Measurements from ENCODE around the gene LRRC74B.
"Not testable (repeated sequence)": the region's sequence is repeated elsewhere in the genome, so short reads cannot be mapped to it uniquely, and the experiment has no call there.

LRRC74B gene

GRCh38 chr22:21032868-21033688 lies 12.7 kb upstream of the LRRC74B start:
- no peak for FAIRE-seq
- DNase-seq (ENCODE audit: insufficient read length, low spot score) = no peak
- TF ChIP-seq POLR2A (IDR thresholded peaks at IDR 0.05; ENCODE audit: low read depth, low read length) = no peak

GRCh38 chr22:21033895-21034294 lies 11.9 kb upstream of the LRRC74B start:
- TF ChIP-seq POLR2A (IDR thresholded peaks at IDR 0.05; ENCODE audit: low read depth, low read length) = no peak
- no peak for FAIRE-seq
- DNase-seq (ENCODE audit: insufficient read length, low spot score) = no peak

- DNase-seq (ENCODE audit: insufficient read length, low spot score) (no peak), FAIRE-seq (no peak)
- no peak for TF ChIP-seq POLR2A (IDR thresholded peaks at IDR 0.05; ENCODE audit: low read depth, low read length)
Observed at GRCh38 chr22:21034989-21035388, 10.8 kb upstream of the LRRC74B start.

- TF ChIP-seq POLR2A (IDR thresholded peaks at IDR 0.05; ENCODE audit: low read depth, low read length) = no peak
- DNase-seq (ENCODE audit: insufficient read length, low spot score) (no peak), FAIRE-seq (no peak)
Observed at GRCh38 chr22:21038405-21038804, 7.3 kb upstream of the LRRC74B start.

DNA sequence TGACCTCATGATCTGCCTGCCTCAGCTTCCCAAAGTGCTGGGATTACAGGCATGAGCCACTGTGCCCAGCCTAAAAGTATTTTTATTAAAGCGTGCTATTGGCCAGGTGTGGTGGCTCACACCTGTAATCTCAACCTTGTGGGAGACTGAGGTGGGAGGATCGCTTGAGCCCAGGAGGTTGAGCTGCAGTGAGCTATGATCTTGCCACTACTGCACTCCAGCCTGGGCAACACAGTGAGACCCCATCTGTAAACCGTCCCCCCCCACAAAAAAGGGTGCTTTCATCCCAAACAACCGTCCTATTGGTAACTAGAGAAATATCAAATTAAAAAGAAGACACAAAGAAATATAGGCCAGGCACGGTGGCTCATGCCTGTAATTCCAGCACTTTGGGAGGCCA lies 6.6 kb upstream of the LRRC74B start:
- not testable (repeated sequence) for FAIRE-seq; DNase-seq (ENCODE audit: insufficient read length, low spot score)

DNA sequence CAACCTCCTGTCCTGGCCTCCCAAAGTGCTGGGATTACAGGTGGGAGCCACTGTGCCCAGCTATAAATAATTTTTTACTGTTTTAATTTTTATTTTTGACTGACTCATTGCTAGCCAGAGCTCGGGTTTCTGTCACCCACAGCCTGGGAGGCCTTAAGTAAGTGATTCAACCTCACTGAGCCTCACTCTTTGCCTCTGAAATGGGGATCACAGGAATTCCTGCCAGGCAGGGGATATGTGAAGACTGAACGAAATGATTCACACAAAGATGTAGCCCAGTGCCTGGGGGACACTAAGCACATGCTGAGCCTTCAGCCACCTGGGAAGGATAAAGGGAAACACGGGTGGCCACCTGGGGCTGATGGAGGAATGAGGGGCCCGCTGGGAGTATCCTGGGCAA lies 3.8 kb upstream of the LRRC74B start:
- peak; percentile 46 for DNase-seq (ENCODE audit: insufficient read length, low spot score)
- no peak for FAIRE-seq
- TF ChIP-seq POLR2A (IDR thresholded peaks at IDR 0.05; ENCODE audit: low read depth, low read length) = no peak

DNA sequence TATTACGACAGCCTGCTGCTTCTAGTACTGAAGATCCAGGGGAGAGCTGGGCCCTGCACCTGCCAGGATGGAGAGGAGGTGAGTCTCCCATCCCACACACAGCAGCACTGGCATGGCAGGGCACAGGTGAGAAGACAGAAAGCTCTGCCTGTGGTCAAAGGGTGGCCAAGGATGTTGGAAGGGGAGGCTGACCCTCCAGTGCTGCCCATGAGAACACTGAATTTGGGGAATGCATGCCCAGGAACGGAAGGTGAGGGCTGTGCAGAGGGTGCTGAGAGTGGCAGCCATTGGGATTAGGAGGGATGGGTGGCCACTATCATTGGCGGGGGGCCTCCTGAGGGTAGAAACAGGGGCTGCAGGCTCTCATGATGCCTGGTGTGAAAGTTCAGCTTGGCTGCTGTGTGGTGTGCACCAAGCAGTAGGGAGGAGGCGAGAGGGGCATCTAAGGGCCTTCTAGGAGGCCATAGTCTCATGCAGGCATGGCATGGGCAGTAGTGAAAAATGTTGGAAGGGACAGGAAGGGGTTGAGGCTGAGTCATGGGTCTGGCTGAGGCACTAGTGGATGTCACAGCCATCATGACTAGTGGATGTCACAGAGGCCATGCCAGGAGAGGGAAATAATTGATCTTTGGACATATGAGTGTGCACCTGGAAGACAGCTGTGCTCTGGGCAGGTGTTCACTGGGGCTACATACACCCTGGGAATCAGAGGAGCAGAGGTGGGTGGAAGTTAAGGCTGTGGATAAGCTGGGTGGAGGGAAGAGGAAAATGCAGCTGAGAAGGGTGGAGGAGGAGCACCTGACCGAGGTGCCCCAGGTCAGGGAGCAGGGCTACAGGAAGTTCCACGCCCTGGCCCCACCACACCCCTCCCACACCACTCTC lies 2.5 kb upstream of the LRRC74B start:
- DNase-seq (ENCODE audit: insufficient read length, low spot score) = no peak
- no peak for TF ChIP-seq POLR2A (IDR thresholded peaks at IDR 0.05; ENCODE audit: low read depth, low read length)
- FAIRE-seq = no peak

GRCh38 chr22:21043860-21044535 lies 1.7 kb upstream of the LRRC74B start:
- no peak for TF ChIP-seq POLR2A (IDR thresholded peaks at IDR 0.05; ENCODE audit: low read depth, low read length)
- FAIRE-seq (no peak), DNase-seq (ENCODE audit: insufficient read length, low spot score) (no peak)

- peak; percentile 31 for DNase-seq (ENCODE audit: insufficient read length, low spot score)
- FAIRE-seq = no peak
- TF ChIP-seq POLR2A (IDR thresholded peaks at IDR 0.05; ENCODE audit: low read depth, low read length) = peak; percentile 18; the same call in 1 of the 2 replicates
Observed at GRCh38 chr22:21044931-21045584, 688 bp upstream of the LRRC74B start.

DNA sequence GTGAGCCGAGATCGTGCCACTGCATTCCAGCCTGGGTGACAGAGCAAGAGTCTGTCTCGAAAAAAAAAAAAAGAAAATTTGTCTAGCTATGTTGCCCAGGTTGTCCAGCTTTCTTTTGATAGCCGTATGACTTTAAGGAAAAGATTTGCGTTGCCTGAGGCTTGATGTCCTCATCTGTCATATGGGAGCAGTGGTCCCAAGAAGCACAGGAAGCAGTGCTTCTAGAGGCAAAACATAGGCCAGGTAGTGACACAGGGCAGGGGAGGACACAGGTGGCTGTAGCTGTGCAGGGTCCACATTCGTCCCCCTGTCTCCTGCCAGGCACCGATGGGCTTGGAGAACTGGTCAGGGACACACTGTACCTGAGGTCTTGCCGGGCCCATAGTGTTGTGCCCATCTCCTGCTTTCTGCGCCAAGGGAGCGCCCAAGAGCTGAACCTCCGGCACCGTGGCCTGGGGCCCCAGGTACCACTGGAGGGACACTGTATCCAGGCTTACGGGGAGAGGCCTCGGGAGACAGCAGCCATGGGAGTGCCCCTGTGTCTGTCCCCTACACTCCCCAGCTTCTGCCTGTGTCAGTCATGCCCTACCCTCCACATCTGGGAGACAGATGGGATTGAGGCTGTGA lies 1.4 kb downstream of the LRRC74B start:
- DNase-seq (ENCODE audit: insufficient read length, low spot score) = no peak
- no peak for TF ChIP-seq POLR2A (IDR thresholded peaks at IDR 0.05; ENCODE audit: low read depth, low read length)

DNA sequence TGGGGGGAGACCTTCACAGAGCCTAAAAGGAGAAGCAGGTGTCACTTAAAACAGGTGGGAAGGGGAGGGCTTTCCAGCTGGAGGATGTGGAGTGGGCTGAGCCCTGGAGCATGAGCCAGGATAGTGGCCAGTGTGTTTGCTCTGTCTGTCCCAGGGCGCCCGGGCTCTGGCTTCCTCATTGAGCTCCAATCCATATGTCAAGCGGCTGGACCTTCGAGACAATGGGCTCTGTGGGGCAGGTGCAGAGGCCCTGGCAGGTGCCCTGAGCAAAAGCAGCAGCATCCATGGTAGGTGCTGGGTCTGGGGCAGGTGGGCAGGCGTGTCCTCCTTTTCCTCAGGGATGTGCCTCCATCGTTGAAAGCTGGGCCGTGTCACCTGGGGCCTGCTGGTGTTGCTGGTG lies 2.0 kb downstream of the LRRC74B start:
- DNase-seq (ENCODE audit: insufficient read length, low spot score) = no peak
- no peak for TF ChIP-seq POLR2A (IDR thresholded peaks at IDR 0.05; ENCODE audit: low read depth, low read length)
- no peak for FAIRE-seq

More for the DNA sequence above, 1.4 kb downstream of the LRRC74B start:
- FAIRE-seq = no peak

DNA sequence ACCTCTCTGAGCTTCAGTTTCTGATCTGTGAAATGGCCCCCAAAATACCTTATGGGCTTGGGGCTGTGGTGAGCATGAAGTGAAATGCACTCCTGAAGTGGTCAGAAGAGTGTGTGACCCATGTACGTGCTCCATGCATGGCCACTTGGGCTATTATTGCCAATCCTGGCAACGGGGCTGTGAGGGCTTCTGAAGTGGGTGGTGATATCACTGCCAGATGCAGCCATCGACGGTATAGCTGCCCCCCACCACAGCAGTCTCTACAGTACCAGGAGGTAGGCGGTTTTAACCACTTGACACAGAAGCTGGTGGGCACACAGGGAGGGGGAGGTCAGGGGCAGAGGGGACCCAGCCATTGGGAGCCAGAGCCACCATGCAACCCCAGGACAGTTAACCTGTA lies 2.7 kb downstream of the LRRC74B start:
- DNase-seq (ENCODE audit: insufficient read length, low spot score); FAIRE-seq: not testable (repeated sequence)

DNA sequence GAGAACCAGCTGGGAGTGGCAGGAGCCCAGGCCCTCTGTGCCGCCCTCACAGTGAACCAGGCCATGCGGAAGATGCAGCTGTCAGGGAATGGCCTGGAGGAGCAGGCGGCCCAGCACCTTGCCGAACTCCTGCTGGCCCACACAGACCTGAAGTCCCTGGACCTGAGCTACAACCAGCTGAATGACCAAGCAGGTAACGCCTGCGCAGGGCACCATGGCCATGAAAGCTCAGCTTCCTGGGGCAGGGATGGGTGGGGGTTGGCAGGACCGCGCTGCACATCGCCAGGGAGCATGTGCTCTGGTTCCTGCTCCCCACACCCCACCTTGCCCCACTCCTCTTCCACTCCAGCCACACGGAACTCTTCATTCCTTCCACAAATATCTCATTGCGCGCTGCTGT lies 3.2 kb downstream of the LRRC74B start:
- FAIRE-seq = not testable (repeated sequence)

More for the DNA sequence above, 3.2 kb downstream of the LRRC74B start:
- DNase-seq (ENCODE audit: insufficient read length, low spot score) = not testable (repeated sequence)
